Thymus (tissue), 14 donors: ENCODE data around the gene AURKAIP1. TPM values are rescaled to one million over a fixed set of nuclear protein-coding genes. Genes with fewer than 3 reads are reported as not detected.

Experiments
- DNase-seq, 9 donors: peaks; one replicate each; pipeline ENCODE4 v3.0.0-alpha.2; 2013; ENCODE audit warnings: low spot score in 9 of 9, low read depth in 6 of 9, missing footprints in 1 of 9
- H3K27ac ChIP-seq, 2 donors: one replicate each; pipeline ENCODE4 v1.5.1; 2013; ENCODE audit warnings: control low read depth in 1 of 2, low read depth in 1 of 2, low read length in 1 of 2, mild to moderate bottlenecking in 1 of 2, moderate library complexity in 1 of 2
- H3K27me3 ChIP-seq, 2 donors: one replicate each; pipeline ENCODE4 v1.5.1; 2013; ENCODE audit warnings: low read length in 1 of 2; ENCODE audit not compliant: control insufficient read depth in 2 of 2, insufficient read depth in 1 of 2
- H3K36me3 ChIP-seq, 2 donors: one replicate each; pipeline ENCODE4 v1.5.1; 2013; ENCODE audit warnings: low read length in 1 of 2, mild to moderate bottlenecking in 1 of 2, moderate library complexity in 1 of 2; ENCODE audit not compliant: control insufficient read depth in 2 of 2, insufficient read depth in 2 of 2
- H3K4me1 ChIP-seq, 2 donors: one replicate each; pipeline ENCODE4 v1.5.1; 2013; ENCODE audit warnings: low read length in 2 of 2; ENCODE audit not compliant: control insufficient read depth in 2 of 2, insufficient read depth in 2 of 2
- H3K4me3 ChIP-seq, 2 donors: one replicate each; pipeline ENCODE4 v1.5.1; 2013; ENCODE audit warnings: low read length in 2 of 2, control low read depth in 1 of 2, mild to moderate bottlenecking in 1 of 2
- H3K9me3 ChIP-seq, 2 donors: one replicate each; pipeline ENCODE4 v1.5.1; 2013; ENCODE audit warnings: low read length in 1 of 2, mild to moderate bottlenecking in 1 of 2; ENCODE audit not compliant: control insufficient read depth in 2 of 2, insufficient read depth in 1 of 2
- WGBS: extraction: QIAGEN DNeasy Blood & Tissue Kit; methylation state at CpG from one replicate; pipeline ENCODE4 v1.1.7; 2013; 5-methylcytosine and 5-hydroxymethylcytosine counted together
- long read RNA-seq, 10 donors: transcript quantifications; one replicate each; lab custom pipeline, GENCODE V29; 2026
- polyA plus RNA-seq: library from polyadenylated mRNA; stranded (reverse); fragments of 200-250 nt; gene quantifications from one replicate; pipeline ENCODE4 v1.2.3, GENCODE V29; 2013
- total RNA-seq: library from RNA; stranded (reverse); fragments of 120-200 nt; gene quantifications from one replicate; pipeline ENCODE4 v1.2.4, GENCODE V29; 2013
- donor health status: healthy.

AURKAIP1 gene
- total RNA-seq (96.2 TPM), polyA plus RNA-seq (116 TPM)
- long read RNA-seq, donor 1, transcript AURKAIP1-202 (4 exons, 1,047 nt) = major isoform, 5 of 6 reads
- long read RNA-seq, donor 1, partial matches to known transcripts = 0 of 6 reads
- long read RNA-seq, donor 1, other reads (novel, unspliced or antisense) = 0 of 6 reads
- long read RNA-seq, donor 2, transcript AURKAIP1-204 (4 exons, 875 nt) = minor isoform, 11 of 174 reads
- long read RNA-seq, donor 2, transcript AURKAIP1-203 (3 exons, 1,072 nt) = minor isoform, 15 of 174 reads
- long read RNA-seq, donor 2, transcript AURKAIP1-202 (4 exons, 1,047 nt) = major isoform, 126 of 174 reads
- long read RNA-seq, donor 2, partial matches to known transcripts = 20 of 174 reads
- long read RNA-seq, donor 2, other reads (novel, unspliced or antisense) = 0 of 174 reads
- long read RNA-seq, donor 3, transcript AURKAIP1-204 (4 exons, 875 nt) = minor isoform, 11 of 144 reads
- long read RNA-seq, donor 3, transcript AURKAIP1-203 (3 exons, 1,072 nt) = minor isoform, 14 of 144 reads
- long read RNA-seq, donor 3, transcript AURKAIP1-202 (4 exons, 1,047 nt) = major isoform, 91 of 144 reads
- long read RNA-seq, donor 3, partial matches to known transcripts = 25 of 144 reads
- long read RNA-seq, donor 3, other reads (novel, unspliced or antisense) = 0 of 144 reads
- long read RNA-seq, donor 4, transcript AURKAIP1-202 (4 exons, 1,047 nt) = major isoform, 31 of 52 reads
- long read RNA-seq, donor 4, partial matches to known transcripts = 14 of 52 reads
- long read RNA-seq, donor 4, other reads (novel, unspliced or antisense) = 0 of 52 reads
- long read RNA-seq, donor 5, transcript AURKAIP1-203 (3 exons, 1,072 nt) = minor isoform, 11 of 144 reads
- long read RNA-seq, donor 5, transcript AURKAIP1-204 (4 exons, 875 nt) = minor isoform, 17 of 144 reads
- long read RNA-seq, donor 5, transcript AURKAIP1-202 (4 exons, 1,047 nt) = major isoform, 93 of 144 reads
- long read RNA-seq, donor 5, partial matches to known transcripts = 22 of 144 reads
- long read RNA-seq, donor 5, other reads (novel, unspliced or antisense) = 0 of 144 reads
- long read RNA-seq, donor 6, transcript AURKAIP1-203 (3 exons, 1,072 nt) = minor isoform, 6 of 73 reads
- long read RNA-seq, donor 6, transcript AURKAIP1-202 (4 exons, 1,047 nt) = major isoform, 50 of 73 reads
- long read RNA-seq, donor 6, transcript AURKAIP1-204 (4 exons, 875 nt) = minor isoform, 6 of 73 reads
- long read RNA-seq, donor 6, partial matches to known transcripts = 10 of 73 reads
- long read RNA-seq, donor 6, other reads (novel, unspliced or antisense) = 0 of 73 reads
- long read RNA-seq, donor 7, transcript AURKAIP1-202 (4 exons, 1,047 nt) = major isoform, 49 of 81 reads
- long read RNA-seq, donor 7, partial matches to known transcripts = 21 of 81 reads
- long read RNA-seq, donor 7, other reads (novel, unspliced or antisense) = 0 of 81 reads
- long read RNA-seq, donor 8, transcript AURKAIP1-202 (4 exons, 1,047 nt) = major isoform, 22 of 25 reads
- long read RNA-seq, donor 8, partial matches to known transcripts = 0 of 25 reads
- long read RNA-seq, donor 8, other reads (novel, unspliced or antisense) = 0 of 25 reads
- long read RNA-seq, donor 9, transcript AURKAIP1-202 (4 exons, 1,047 nt) = major isoform, 39 of 51 reads
- long read RNA-seq, donor 9, partial matches to known transcripts = 6 of 51 reads
- long read RNA-seq, donor 9, other reads (novel, unspliced or antisense) = 0 of 51 reads
- long read RNA-seq, donor 10, transcript AURKAIP1-202 (4 exons, 1,047 nt) = major isoform, 35 of 56 reads
- long read RNA-seq, donor 10, partial matches to known transcripts = 12 of 56 reads
- long read RNA-seq, donor 10, other reads (novel, unspliced or antisense) = 0 of 56 reads

DNA sequence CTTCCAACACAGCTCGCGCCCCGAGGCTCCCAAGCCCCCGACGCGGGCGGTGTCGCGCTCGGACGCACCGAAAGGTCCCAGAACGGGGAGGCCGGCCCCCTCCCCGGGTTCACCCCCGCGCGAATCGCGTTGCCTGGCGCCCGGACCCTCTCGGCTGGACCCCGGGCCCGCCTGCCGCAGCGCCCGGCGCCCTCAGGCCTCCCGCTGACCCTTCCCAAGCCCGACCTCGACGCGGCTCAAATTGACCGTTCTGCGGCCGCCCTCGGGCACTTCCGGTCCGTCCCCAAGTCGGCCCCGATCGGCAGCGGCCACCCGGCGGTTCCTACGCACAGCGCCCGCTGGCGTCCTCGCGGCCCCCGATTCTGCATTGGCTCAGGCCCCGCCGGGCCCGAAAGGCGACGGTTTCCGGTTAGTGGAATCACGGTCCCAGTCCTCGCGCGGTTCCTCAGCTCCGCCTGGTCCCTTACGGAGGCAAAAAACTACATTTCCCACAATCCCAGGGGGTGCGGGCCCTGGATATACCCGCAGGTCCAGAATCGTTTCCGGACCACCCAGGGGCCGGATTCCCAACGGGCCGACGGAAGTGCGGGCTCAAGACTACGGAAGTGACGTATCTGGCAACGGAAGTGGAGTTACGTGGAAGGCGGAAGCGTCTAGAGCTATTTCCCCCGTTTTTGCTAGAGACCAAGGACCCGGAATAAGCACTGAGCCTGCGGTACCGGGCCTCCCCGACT lies at the start of gene AURKAIP1:
AURKAIP1 (minus strand) TSS at position 279 of the 734 bp plus-strand sequence. CDS start 451 bp downstream, outside the sequence.
- H3K27me3 ChIP-seq = no peaks in the 10 kb centered on the region
- peak within 1 kb of the TSS; percentile 87 to 96 for H3K4me3 ChIP-seq
- H3K9me3 ChIP-seq = peaks cover 0 to 8% of the 10 kb centered on the region in 2 donors
- peak within 1 kb of the TSS; percentile 72 to 90 for H3K27ac ChIP-seq
- peak; percentile 97 to 100 (median 99) for DNase-seq
- peaks cover 14 to 17% of the 10 kb centered on the region in 2 donors for H3K36me3 ChIP-seq
- H3K4me1 ChIP-seq = peaks cover 29 to 41% of the 10 kb centered on the region in 2 donors
- under 1% methylated on average over 85 of the region's 85 CpGs for WGBS

DNA sequence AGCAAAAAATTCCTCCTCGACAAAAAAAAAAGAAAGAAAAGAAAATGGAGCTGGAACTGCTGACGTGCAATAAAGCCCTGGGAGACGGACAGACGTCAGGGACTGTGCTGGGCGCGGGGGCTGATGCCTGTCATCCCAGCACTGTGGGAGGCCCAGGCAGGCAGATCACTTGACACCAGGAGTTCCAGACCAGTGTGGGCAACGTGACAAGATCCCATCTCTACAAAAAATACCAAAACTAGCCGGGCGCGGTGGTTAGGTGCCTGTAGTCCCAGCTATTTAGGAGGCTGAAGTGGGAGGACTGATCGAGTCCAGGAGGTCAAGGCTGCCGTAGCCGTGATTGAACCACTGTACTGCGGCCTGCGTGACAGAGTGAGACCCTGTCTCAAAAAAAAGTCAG lies 49.7 kb upstream of the AURKAIP1 start:
- no peak overlapping the region for H3K27ac ChIP-seq
- H3K9me3 ChIP-seq = peaks cover 1 to 4% of the 10 kb centered on the region in 2 donors
- H3K36me3 ChIP-seq = no peaks in the 10 kb centered on the region
- no peak for DNase-seq
- 89% methylated on average over 15 of the region's 15 CpGs for WGBS
- peaks cover 8 to 33% of the 10 kb centered on the region in 2 donors for H3K4me1 ChIP-seq
- peaks cover 19 to 71% of the 10 kb centered on the region in 2 donors for H3K27me3 ChIP-seq
- H3K4me3 ChIP-seq = no peak overlapping the region

DNA sequence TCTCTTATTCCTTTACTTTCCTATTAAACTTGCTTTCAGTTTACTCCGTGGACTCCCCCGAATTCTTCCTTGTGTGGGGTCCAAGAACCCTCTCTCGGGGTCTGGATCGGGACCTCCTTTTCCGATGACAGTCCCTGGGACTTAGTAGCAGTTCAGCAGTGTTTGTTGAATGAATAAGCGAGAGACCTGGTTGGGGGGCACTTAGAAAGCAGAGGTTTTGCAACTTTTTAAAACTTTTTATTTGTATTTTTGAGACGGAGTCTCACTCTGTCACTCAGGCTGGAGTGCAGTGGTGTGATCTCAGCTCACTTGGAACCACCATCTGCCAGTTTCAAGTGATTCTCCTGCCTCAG lies 48.2 kb upstream of the AURKAIP1 start:
- peaks cover 8 to 33% of the 10 kb centered on the region in 2 donors for H3K4me1 ChIP-seq
- H3K36me3 ChIP-seq = no peaks in the 10 kb centered on the region
- H3K27ac ChIP-seq = no peak overlapping the region

DNA sequence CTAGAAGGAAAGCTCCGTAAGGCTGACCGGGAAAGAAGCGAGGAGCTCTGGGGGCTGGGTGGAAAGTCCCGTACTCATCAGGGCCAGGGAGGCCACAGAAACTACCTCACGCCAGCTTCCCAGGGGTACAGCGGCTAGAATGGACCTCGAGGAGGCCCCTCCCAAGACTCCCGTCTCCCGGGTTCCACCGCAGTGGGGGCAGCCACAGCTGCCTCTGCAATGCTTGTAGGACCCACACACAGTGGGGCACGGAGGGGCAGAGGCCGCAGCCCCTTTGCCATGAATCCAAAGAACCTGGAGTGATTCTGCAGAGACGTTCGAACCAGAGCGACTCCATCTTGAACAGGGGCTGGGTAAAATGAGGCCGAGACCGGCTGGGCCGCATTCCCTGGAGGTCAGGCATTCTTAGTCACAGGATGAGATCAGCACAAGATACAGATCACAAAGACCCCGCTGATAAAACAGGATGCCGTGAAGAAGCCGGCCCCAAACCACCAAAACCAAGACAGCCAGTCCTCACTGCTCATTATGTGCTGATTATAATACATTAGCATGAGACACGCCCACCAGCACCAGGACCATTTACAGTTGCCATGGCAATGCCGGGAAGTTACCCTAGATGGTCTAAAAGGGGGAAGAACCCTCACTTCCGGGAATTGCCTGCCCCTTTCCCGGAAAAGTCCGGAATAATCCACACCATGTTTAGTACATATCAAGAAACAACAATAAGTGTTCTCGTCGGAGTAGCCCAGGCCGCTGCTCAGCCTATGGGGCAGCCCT lies 47.6 kb upstream of the AURKAIP1 start:
- Histone ChIP-seq H3K36me3 (no peaks in the 10 kb centered on the region), H3K27ac (no peak overlapping the region), H3K4me1 (peaks cover 8 to 33% of the 10 kb centered on the region in 2 donors), H3K27me3 (peaks cover 24 to 72% of the 10 kb centered on the region in 2 donors), H3K9me3 (no peaks in the 10 kb centered on the region), H3K4me3 (no peak overlapping the region)
- WGBS = 71% methylated on average over 29 of the region's 29 CpGs
- no peak for DNase-seq

More for the DNA sequence above, 48.2 kb upstream of the AURKAIP1 start:
- DNase-seq = no peak
- H3K4me3 ChIP-seq = no peak overlapping the region
- H3K27me3 ChIP-seq = peaks cover 24 to 71% of the 10 kb centered on the region in 2 donors
- peaks cover under 1 to 3% of the 10 kb centered on the region in 2 donors for H3K9me3 ChIP-seq
- 89% methylated on average over 7 of the region's 7 CpGs for WGBS

DNA sequence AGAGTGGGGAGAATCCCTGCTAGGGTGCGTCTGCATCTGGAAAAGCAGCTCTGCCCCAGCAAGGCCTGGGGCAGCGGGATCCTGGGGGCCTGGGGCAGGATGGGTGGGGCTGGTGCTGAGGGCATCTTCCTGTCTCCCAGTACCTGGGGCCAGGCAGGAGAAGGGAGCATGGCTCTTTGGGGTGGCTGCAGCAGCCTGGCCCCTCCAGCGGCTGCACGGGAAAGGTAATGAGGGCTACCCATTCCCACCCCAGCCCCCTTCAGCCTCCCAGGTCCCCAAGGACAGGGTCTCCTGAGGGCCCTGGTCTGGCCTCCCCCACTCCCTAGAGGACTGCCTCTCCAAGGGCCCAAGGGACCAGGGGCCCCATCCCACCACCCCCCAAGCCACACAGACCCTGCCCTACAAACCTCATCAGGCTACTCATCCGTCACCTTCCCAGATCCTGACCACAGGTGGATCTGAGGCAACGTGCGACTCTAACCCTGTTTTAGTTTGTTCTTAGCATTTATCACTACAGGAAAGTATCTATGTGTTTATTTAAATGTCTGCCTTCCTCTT lies 47.0 kb upstream of the AURKAIP1 start:
- peaks cover 7 to 32% of the 10 kb centered on the region in 2 donors for H3K4me1 ChIP-seq
- H3K27ac ChIP-seq = peak overlapping the region in 1 of 2 donors; percentile 25
- WGBS = 94% methylated on average over 7 of the region's 7 CpGs

DNA sequence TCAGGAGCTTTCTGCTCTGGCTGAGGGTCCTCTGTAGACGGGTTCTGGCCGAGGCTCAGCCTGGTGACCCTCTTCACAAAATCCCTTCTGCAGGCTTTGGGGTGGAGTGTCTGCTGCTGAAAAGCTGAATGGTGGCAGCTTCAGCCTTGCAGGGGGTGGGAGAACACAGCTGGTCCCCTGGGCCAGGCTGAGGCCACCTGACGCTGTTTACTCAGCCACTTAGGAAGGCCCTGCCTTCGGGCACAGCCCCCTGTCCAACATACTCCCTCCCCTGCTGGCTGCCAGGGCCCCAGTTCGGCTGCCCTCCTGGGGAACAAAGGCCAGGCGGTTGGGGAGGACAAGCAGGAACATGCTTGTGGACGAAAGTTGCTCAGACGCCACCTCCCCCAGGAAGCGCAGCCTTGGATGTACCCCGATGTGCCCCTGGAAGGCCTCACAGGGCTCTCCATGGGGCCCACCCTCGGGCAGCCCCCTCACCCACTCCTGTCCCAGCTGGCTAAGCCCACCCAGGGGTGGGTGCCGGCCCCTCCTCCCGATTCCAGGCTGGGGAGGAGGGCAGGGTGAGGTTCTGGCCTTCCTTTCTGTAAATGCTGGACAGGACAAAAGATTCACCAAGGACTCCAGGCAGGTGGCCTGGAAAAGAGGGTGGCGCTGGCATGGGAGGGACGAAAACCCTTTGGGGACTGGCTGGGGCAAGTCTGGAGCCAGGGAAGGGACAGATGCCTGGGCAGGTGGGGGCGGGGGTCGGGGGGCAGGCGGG lies 46.3 kb upstream of the AURKAIP1 start, which contains the start of gene ANKRD65:
ANKRD65 (minus strand) TSS at position 130 of the 760 bp plus-strand sequence. CDS start 271 bp downstream, outside the sequence.
- no peak within 1 kb of the TSS for H3K4me3 ChIP-seq
- no peak for DNase-seq
- peak within 1 kb of the TSS; percentile 25 to 37 for H3K27ac ChIP-seq
- 87% methylated on average over 18 of the region's 18 CpGs for WGBS
- H3K9me3 ChIP-seq = no peaks in the 10 kb centered on the region
- H3K36me3 ChIP-seq = no peaks in the 10 kb centered on the region
- H3K4me1 ChIP-seq = peaks cover under 1 to 25% of the 10 kb centered on the region in 2 donors
- peaks cover 24 to 63% of the 10 kb centered on the region in 2 donors for H3K27me3 ChIP-seq

More for the DNA sequence above, 47.0 kb upstream of the AURKAIP1 start:
- Histone ChIP-seq H3K4me3 (no peak overlapping the region), H3K36me3 (no peaks in the 10 kb centered on the region), H3K9me3 (no peaks in the 10 kb centered on the region), H3K27me3 (peaks cover 24 to 70% of the 10 kb centered on the region in 2 donors)
- no peak for DNase-seq
